Brain microvascular endothelial cell (primary cell): ENCODE results near the gene SMCP.

Experiments
- DNase-seq: peaks from one replicate; pipeline ENCODE4 v3.0.0-alpha.2; 2020
- H3K27ac ChIP-seq: fragments of 250-450 bp; sonication (Bioruptor Pico); 2 replicates; pipeline ENCODE4 v1.5.1; 2020; ENCODE audit warnings: mild to moderate bottlenecking, moderate library complexity
- H3K27me3 ChIP-seq: fragments of 250-450 bp; sonication (Bioruptor Pico); replicated peaks from 2 replicates; pipeline ENCODE4 v1.5.1; 2020; ENCODE audit warnings: mild to moderate bottlenecking
- H3K36me3 ChIP-seq: fragments of 250-450 bp; sonication (Bioruptor Pico); replicated peaks from 2 replicates; pipeline ENCODE4 v1.5.1; 2020; ENCODE audit warnings: mild to moderate bottlenecking
- H3K4me3 ChIP-seq: 2 replicates; pipeline ENCODE4 v1.5.1; 2011; ENCODE audit warnings: low read depth, mild to moderate bottlenecking, control low read depth, low read length, moderate library complexity
- in situ Hi-C: cut with HindIII; loops from 2 replicates; pipeline ENCODE4 v1.10.0; 2017; ENCODE audit warnings: low sequenced_read_pairs, low pct_ligation_motif_present
- TF ChIP-seq, protein P1 (sequence below): IDR thresholded peaks from 2 replicates; pipeline ENCODE4 v1.5.1; 2011; ENCODE audit warnings: low read depth, mild to moderate bottlenecking, moderate library complexity, low read length, control low read depth, inconsistent platforms; ENCODE audit errors: missing control alignments

The SMCP gene

DNA sequence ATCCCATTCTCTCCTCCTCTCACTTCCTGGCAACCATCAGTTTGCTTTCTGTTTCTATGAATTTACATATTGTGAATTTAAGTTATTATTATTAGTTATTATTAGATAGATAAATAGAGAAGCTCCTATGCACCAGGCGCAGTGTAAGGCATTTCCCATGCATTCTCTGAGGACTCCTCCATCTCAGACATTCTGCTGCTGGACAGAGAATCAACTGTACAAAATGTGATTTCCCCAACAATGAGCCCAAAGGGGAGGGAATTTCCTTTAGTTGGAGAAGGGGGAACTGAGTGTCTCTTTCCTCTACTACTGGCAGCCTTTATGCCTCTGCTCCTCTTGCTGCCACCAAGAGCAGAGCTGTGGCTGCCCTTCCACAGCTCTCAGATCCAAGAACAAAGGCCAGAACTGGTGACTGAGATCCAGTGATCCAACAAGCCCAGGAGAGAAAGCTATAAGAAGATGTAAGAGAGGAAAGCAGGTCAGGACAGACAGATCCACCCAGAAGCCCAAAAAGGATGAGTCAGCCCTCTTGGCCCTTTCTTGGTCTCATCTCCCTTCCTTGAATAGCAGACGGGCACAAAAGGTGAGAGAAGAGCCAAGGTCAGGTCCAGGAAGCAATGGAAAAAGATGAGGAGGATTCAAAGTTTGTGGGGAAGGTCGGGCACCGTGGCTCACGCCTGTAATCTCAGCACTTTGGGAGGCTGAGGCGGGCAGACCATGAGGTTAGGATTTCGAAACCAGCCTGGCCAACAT is 26.7 kb downstream of the SMCP start:
- H3K4me3 ChIP-seq: no peak overlapping the region
- in situ Hi-C loops: no loop called here
- no peak for DNase-seq
- H3K27ac ChIP-seq: no peak overlapping the region
- H3K36me3 ChIP-seq: no peaks in the 10 kb centered on the region
- TF ChIP-seq, protein P1, sequence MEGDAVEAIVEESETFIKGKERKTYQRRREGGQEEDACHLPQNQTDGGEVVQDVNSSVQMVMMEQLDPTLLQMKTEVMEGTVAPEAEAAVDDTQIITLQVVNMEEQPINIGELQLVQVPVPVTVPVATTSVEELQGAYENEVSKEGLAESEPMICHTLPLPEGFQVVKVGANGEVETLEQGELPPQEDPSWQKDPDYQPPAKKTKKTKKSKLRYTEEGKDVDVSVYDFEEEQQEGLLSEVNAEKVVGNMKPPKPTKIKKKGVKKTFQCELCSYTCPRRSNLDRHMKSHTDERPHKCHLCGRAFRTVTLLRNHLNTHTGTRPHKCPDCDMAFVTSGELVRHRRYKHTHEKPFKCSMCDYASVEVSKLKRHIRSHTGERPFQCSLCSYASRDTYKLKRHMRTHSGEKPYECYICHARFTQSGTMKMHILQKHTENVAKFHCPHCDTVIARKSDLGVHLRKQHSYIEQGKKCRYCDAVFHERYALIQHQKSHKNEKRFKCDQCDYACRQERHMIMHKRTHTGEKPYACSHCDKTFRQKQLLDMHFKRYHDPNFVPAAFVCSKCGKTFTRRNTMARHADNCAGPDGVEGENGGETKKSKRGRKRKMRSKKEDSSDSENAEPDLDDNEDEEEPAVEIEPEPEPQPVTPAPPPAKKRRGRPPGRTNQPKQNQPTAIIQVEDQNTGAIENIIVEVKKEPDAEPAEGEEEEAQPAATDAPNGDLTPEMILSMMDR: no peak
- no peaks in the 10 kb centered on the region for H3K27me3 ChIP-seq

DNA sequence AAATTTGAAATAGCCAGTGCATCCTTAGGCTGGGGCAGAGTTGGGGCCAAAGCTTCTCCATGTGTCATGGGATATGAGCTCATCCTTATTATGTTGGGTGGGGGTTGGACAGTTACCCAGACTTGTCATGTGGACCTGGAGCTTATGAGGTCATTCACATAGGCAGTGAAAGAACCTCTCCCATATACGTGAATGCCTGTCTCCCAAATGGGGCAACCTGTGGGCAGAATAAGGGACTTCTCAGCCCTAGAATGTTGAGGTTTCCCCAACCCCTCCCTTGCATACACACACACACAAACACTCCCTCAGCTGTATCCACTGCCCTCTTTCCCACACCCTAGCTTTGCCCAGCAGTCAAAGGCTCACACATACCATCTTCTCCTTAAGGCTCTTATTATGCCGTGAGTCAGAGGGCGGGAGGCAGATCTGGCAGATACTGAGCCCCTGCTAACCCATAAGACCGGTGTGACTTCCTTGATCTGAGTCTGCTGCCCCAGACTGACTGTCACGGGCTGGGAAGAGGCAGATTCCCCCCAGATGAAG is 28.0 kb downstream of the SMCP start:
- Histone ChIP-seq H3K36me3 (no peaks in the 10 kb centered on the region), H3K27me3 (no peaks in the 10 kb centered on the region), H3K4me3 (no peak overlapping the region), H3K27ac (no peak overlapping the region)
- in situ Hi-C loops: no loop called here
- DNase-seq: no peak
- TF ChIP-seq, protein P1: no peak

DNA sequence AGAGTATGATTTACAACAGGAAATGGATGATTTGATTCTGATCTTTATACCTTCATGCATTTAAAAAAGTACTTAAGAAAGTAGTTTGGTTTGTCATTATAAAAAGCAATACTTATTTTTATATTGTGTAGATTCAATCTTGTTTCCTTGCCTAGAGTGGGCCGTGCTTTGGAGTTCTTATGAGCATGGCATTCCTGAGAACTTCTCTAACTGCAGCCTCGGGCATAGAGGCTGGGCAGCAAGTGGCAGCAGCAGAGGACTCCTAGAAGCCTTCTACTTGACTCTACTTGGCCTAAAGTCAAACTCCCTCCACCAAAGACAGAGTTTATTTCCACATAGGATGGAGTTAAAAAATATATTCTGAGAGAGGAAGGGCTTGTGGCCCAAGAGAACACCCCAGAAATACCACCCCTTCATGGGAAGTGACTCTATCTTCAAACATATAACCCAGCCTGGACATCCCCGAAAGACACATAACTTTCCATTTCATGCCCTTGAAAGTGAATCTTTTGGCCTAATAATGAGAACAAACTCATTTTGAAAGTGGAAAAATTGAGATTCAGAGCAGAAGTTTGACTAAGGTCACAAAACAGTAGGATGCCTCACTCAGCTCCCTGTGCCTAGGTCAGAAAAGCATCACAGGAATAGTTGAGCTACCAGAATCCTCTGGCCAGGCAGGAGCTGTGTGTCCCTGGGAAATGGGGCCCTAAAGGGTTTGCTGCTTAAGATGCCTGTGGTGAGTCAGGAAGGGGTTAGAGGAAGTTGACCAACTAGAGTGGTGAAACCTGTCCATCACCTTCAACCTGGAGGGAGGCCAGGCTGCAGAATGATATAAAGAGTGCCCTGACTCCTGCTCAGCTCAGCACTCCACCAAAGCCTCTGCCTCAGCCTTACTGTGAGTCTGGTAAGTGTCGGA is 29.8 kb downstream of the SMCP start, which contains the start of gene IVL:
Gene IVL, plus strand, starts transcription at position 861 of the 916 bp plus-strand sequence. CDS start 1,252 bp downstream, outside the sequence.
- DNase-seq: no peak
- H3K27me3 ChIP-seq: no peaks in the 10 kb centered on the region
- in situ Hi-C loops: no loop called here
- TF ChIP-seq, protein P1: no peak
- no peak within 1 kb of the TSS for H3K4me3 ChIP-seq
- no peak within 1 kb of the TSS for H3K27ac ChIP-seq
- H3K36me3 ChIP-seq: no peaks in the 10 kb centered on the region

DNA sequence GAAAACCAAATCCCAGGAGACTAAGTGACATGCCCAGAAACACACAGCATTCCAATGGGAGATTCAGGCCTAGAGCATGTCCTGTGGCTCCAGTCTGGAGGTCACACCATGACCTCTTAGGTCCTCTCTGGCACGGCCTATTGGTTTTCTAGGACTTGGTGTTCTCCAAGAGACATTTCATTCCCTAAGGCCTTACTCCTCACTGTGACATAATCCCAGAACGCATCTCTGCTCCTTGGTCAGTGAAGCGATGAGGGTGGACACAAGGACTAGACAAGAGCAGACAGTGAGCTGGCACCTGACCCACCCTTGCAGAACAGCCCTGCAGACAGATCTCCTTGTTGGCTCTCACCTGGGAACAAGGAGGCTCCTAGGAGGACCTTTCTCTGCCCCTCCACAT is 31.1 kb downstream of the SMCP start:
- no peak for DNase-seq
- Histone ChIP-seq H3K4me3 (no peak overlapping the region), H3K27ac (no peak overlapping the region), H3K36me3 (no peaks in the 10 kb centered on the region), H3K27me3 (no peaks in the 10 kb centered on the region)
- in situ Hi-C loops: no loop called here
- TF ChIP-seq, protein P1: no peak

DNA sequence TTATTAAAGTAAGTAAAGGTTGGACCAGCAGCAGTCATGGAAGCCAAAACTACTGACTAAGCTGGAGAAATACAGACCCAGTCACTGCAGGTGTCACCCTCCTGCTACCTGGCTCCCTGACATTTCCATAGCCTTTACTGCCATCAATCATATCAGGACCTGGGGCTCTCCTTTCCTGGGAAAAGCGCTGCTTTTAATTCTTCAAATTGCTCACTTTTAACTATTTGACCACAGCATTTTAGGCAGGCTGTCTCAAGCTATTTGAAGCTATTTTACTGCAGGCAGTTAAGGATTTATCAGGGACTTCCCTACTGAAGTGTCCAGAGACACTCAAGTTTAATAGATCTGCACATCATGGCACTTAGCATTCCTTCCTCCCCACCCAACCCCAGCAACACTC is 34.3 kb downstream of the SMCP start:
- in situ Hi-C loops: no loop called here
- H3K27ac ChIP-seq: no peak overlapping the region
- TF ChIP-seq, protein P1: no peak
- H3K36me3 ChIP-seq: no peaks in the 10 kb centered on the region
- DNase-seq: no peak
- H3K27me3 ChIP-seq: no peaks in the 10 kb centered on the region
- H3K4me3 ChIP-seq: no peak overlapping the region
